HS-27A (cell line): ENCODE data around the gene CRTC1.
A peak's percentile ranks its signal among the peaks of the same experiment; 100 is the strongest.

ENCODE experiments used
- DNase-seq: peaks from one replicate; pipeline ENCODE4 v3.0.0-alpha.2; 2012; ENCODE audit warnings: low read depth, missing footprints

Gene CRTC1

GRCh38 chr19:18771328-18772242, 88.1 kb downstream of the CRTC1 start:
- DNase-seq, result no peak

DNA sequence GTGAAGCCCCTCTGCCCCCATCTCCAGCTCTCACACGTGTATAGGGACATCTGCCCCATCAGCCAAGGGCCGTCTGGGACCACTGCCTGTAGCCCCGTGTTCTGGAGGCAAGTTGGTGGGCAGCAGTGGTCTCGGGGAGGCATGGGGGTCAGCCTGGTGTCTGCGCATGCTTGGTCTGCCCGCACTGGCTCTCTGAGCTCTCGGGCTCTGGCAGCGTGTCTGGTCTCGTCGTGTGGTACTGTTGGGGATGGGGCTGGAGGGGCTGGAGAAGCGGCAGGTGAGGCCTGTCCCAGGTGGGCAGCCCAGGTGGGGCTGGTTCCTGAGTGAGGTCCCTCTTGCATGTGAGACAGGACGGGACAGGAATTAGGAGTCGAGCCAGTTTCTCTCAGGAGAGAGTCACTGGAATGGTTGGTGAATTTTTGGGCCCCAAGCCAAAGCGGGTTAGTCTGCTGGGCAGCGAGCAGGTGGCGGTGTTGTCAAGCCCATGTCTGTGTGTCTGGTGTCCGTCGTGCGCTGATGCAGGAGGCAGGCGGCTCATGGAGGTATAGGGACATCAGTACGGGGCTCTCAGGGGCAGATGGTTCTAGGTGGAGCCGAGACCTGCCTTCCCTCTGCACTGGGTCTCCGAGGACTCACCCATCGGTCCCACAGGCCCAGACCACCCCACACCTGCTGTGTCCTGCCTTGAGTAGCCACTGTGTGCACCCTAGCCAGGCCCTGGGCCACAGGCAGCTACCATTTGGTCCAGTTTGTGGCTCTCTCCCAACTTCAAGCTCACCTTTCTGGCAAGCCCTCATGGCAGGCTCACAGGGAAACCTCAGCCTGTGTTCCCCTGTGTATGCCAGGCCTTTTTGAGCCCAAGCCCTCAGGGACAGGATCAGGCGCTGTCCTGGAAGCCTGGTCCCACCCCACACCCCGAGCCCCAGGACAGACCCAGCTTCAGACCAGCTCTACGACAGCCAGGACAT, 89.4 kb downstream of the CRTC1 start:
- DNase-seq, result no peak

GRCh38 chr19:18773682-18774081, 90.2 kb downstream of the CRTC1 start:
- DNase-seq, result no peak

GRCh38 chr19:18774107-18774506, 90.6 kb downstream of the CRTC1 start:
- DNase-seq, result no peak

DNA sequence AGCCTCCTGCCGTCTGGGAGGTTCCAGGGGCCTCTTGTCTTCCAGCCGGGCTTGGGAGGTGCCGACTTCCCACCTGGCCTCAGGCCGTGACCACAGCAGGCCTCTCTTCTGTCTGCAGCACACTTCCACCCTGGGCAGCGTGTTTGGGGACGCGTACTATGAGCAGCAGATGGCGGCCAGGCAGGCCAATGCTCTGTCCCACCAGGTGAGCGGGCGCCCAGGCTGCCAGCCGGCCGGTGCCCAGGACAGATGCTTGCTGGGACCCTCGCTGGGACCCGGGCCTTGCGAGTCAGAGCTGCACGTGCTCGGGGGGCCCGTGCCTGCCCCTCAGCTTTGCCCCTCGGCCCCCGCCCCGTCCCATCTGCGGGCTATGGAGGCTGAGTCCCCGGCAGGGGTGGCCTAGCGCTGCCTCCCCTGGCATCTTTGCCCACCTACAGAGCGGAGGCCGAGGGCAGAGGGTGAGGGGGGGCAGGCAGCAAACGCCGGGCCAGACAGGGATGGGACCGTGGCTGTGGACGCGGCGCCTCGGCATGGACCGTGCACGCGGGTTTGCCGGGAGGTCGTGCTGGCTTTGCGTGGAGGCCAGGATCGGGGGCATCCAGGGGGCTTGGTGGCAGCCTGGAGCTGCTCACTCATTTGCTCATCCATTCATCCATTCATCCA, 91.4 kb downstream of the CRTC1 start:
- no peak for DNase-seq

GRCh38 chr19:18775586-18776287, 92.3 kb downstream of the CRTC1 start:
- peak; percentile 29 for DNase-seq

- DNase-seq, result peak; percentile 15
Measured at GRCh38 chr19:18776288-18776594, 92.8 kb downstream of the CRTC1 start.

GRCh38 chr19:18776736-18777135, 93.3 kb downstream of the CRTC1 start:
- no peak for DNase-seq

- DNase-seq, result no peak
Measured at GRCh38 chr19:18777301-18778075, 94.0 kb downstream of the CRTC1 start.

DNA sequence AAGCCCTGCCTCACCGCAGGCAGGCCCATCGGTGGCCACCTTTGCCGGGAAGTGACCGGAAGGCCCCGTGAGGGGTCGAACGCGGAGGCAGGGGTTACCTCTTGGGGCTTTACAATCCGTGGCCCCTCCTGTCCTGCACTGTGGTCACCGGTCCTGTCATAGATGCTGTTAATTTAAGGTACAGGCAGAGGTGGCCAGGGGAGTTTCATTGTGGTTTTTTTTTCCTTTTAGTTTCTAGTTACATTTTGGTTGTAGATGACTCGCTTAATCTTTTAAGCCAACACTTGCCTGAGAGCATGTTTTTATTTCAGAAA, 94.6 kb downstream of the CRTC1 start:
- no peak for DNase-seq

DNA sequence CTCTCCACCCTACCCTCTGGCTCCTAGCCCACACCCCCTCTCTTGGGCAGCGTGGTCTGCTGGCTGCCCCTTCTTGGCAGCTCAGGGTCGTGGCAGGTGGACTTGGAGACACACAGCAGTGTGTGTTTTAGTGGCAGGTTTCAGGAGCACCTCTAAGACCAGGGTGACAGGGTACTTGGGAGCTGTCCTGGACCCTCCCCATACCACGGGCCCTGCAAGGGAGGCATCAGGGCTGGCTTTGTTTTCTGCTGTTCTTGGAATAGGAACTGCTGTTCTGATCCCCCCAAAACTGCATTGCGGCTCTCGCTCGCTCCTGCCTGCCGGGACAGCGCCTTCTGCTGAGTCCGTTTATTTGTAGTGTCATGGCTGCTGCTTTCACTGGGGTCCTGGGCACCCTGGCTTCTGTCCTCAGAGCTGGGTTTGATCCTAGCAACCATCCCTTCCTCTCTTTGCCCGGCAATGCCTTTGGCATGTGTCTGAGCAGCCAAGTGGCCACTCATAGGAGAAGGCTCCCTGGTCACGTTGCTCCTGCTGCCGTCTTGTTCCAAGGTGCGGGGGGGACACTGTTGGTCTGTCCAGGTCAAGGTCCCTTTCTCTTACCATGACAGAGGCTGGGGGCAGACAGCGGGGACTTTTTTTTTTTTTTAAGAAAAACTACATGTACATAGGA, 95.5 kb downstream of the CRTC1 start:
- no peak for DNase-seq

- no peak for DNase-seq
Measured at GRCh38 chr19:18780081-18780480, 96.6 kb downstream of the CRTC1 start.

DNA sequence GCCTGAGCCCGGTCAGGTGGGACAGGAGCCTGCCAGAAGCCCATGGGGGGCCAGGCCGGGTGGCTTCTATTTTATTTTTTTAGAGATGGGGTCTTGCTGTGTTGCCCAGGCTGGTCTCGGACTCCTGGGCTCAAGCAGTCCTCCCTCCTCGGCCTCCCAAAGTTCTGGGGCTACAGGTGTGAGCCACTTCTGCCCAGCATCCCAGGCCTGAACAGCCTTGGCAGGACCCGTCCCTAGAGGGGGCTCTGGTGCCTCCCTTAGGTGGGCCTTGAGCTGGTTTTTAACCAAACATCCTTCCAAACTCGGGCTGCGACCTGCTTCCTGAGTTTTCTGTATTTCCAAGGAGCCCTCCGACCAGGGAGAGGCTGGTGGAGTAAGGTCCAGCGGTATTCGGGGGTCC, 97.2 kb downstream of the CRTC1 start:
- DNase-seq, result no peak

DNA sequence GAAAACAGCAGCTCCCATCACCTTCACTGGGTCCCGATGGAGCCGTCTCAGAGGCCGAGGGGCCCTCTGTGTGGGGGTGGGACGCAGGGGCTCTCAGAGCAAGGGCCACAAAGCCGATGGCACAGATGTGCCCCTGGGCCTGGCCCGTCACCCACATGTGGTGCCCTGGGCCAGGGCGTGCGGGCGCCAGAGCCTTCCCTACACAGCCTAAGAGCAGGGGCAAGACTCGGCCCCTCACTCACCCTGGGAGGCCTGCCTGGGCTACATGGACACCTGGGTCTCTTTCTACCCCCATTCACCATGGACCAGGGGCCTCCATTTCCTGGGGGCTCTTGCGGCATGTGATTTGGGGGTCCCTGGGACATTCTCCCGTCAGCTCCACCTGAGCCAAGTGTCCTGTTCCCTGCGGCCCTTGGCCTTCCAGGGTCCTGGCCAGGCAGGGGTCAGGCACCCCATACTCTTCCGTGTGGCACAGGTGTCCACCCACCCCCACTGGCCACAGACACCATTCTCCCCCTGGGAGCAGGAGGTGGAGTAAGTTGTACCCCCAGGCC, 97.6 kb downstream of the CRTC1 start:
- DNase-seq, result no peak

GRCh38 chr19:18781885-18782527, 98.5 kb downstream of the CRTC1 start:
- no peak for DNase-seq

DNA sequence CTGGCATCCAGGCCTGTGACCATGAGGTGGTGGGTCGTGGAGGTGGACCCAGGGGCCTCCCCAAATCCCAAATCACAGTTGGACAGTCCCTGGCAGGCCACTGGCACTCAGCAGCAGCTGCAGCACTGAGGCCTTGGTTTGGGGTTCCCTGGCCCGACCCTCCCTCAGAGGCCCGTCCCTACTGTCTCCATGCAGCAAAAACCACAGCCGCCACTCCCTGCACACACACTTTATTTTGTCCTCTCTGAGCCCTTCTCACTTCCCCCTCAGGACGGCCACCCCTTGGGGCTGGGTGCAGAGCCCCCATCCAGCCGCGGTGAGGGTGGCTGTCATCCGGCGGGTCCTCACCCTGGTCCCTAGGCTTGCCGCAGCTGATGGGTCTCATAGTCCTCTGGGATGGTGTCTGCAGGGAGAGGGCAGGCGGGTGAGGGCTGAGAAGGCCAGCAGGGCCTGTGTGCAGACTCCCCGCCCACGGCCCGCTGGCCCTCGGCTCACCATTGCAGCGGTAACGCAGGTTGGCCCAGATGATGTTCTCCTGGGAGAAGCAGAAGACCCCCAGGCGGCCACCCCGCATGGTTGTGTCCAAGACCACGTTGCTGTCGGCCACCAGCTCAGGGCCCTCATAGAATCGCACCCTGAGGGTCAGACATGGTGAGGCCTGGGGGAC, 99.2 kb downstream of the CRTC1 start:
- no peak for DNase-seq

- DNase-seq, result no peak
Measured at GRCh38 chr19:18783958-18784785, 100.7 kb downstream of the CRTC1 start.

DNA sequence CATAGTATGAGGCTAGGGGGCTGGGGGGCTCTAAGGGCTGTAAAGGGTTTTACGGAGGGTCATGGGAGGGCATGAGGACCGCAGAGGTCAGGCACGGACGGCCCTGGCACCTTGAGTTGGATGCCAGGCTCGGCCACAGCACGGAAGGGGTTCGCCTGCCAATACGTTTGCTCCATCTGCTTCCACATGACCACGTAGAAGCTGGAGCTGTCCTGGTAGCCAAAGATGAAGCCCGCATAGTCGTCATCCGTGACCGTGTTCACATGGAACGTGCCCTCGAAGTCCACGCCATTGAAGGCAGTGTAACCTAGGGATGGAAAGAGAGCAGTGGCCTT, 101.3 kb downstream of the CRTC1 start:
- no peak for DNase-seq
